Omental fat pad (tissue), 4 donors: Measurements from ENCODE around the gene NRP1. TPM values are rescaled to one million over a fixed set of nuclear protein-coding genes. Genes with fewer than 3 reads are reported as not detected.

Experiments
- ATAC-seq: fragments of 150-250 bp; one replicate; pipeline ENCODE4 v1.9.1; 2016; ENCODE audit warnings: mild to moderate bottlenecking, moderate library complexity; ENCODE audit not compliant: low FRiP score
- DNase-seq: peaks from one replicate; pipeline ENCODE4 v3.0.0-alpha.2; 2019; ENCODE audit warnings: low spot score
- total RNA-seq, 4 donors: library from RNA; depleted of rRNA; stranded (reverse); fragments of >200 nt; gene quantifications; one replicate each; pipeline ENCODE4 v1.1.0, GENCODE V29; 2016
- TF ChIP-seq, protein P1 (sequence below), 3 donors: fragments of 450-650 bp; IDR thresholded peaks; one replicate each; pipeline ENCODE4 v1.5.1; 2016 to 2017; ENCODE audit warnings: antibody characterized with exemption in 3 of 3, mild to moderate bottlenecking in 3 of 3, moderate library complexity in 2 of 3

NRP1 gene
- total RNA-seq, 4 donors from 2014 or later = 72.8 to 223 (median 178) TPM

DNA sequence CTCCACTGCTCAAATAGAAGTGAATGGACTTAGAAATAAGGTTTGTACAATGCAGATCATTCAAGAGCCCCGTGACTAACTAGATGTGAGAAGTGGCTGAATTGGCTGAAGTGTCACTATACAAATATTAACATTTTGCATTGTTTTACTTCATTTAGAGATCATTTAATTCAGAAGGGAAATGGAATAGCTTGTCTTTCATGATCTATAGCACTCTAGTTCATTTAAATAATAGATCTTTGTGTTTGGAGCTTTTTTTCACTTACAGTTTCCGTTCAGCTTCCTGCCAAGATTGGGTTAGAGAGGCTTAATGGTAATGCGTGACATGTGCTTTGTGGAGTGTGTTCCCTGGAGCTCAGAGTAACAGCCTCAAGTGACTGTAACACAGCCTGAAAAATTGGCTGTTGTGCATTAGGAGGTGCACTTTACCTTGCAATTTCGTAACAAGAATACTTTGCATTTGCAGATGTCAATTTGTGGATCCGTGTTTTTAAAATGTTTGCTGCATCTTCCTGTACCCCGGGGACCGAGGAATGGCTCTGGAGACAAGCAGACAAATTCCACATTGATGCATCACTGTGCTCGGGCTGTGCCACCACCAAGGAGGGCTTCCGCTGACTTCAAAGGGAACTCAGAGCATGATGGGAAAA lies 170.3 kb downstream of the NRP1 start:
- TF ChIP-seq, protein P1, sequence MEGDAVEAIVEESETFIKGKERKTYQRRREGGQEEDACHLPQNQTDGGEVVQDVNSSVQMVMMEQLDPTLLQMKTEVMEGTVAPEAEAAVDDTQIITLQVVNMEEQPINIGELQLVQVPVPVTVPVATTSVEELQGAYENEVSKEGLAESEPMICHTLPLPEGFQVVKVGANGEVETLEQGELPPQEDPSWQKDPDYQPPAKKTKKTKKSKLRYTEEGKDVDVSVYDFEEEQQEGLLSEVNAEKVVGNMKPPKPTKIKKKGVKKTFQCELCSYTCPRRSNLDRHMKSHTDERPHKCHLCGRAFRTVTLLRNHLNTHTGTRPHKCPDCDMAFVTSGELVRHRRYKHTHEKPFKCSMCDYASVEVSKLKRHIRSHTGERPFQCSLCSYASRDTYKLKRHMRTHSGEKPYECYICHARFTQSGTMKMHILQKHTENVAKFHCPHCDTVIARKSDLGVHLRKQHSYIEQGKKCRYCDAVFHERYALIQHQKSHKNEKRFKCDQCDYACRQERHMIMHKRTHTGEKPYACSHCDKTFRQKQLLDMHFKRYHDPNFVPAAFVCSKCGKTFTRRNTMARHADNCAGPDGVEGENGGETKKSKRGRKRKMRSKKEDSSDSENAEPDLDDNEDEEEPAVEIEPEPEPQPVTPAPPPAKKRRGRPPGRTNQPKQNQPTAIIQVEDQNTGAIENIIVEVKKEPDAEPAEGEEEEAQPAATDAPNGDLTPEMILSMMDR (IDR thresholded peaks at IDR 0.05) = no peak
- ATAC-seq (no peak), DNase-seq (no peak)

DNA sequence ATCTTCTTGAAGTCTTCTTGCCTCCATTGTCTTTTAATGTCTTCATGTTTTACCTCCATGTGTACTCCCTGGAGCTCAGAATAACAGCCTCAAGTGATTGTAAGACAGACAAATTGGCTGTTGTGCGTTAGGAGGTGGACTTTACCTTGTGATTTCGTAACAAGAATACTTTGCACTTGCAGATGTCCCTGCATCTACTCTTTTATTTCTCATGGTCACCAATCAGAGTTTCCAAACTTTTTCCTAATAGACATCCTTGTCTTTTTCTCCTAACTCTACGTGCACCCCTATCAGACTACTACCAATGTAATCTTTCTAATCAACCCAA lies 172.3 kb downstream of the NRP1 start:
- DNase-seq = no peak

DNA sequence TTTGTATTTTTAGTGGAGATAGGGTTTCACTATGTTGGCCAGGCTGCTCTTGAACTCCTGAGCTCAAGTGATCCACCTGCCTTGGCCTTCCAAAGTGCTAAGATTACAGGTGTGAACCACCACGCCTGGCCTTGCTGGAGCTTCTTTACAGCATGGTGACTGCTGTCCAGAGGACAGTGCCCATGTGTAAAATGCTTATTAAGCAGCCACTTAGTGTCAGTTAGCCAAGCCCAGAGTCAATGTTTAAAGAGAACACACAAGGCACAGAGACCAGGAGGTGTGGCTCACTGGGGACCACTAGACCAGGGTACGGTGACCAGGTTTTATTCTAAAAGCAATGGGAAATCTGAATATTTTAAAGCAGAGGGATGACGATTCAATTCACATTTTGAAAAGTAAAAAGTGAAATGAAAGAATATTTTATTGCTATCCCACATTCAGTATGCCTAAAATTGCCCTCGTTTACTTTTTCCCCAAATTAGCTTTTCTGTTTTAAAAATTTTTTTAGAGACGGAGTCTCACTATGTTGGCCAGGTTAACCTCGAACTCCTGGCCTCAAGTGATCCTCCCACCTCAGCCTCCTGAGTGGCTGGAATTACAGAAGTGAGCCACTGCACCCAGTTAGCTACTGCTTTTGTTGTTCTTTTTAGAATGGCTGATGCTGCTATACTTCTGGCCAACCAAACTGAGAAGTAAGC lies 172.8 kb downstream of the NRP1 start:
- DNase-seq = no peak
- ATAC-seq = no peak
- TF ChIP-seq, protein P1 (IDR thresholded peaks at IDR 0.05) = no peak

More for the DNA sequence above, 172.3 kb downstream of the NRP1 start:
- TF ChIP-seq, protein P1 (IDR thresholded peaks at IDR 0.05) = no peak
- ATAC-seq = no peak

DNA sequence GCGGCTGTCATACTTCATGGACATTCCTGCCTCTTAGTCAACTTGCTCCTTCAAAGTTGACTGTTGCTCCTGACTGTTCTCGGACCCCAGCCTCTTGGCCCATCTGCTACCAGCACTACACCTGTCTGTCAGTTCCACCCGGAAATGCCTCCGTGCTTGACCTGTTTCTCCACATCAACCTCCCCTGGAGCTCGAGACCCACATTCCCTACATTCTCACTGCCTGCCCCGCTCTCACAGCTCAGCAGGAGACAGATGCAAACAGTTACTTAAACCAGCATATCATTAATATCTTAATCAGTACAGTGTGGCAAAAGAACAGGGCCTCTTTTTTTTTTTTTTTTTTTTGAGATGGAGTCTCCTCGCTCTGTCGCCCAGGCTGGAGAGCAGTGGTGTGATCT lies 174.3 kb downstream of the NRP1 start:
- TF ChIP-seq, protein P1 (IDR thresholded peaks at IDR 0.05) = no peak
- DNase-seq (no peak), ATAC-seq (no peak)

DNA sequence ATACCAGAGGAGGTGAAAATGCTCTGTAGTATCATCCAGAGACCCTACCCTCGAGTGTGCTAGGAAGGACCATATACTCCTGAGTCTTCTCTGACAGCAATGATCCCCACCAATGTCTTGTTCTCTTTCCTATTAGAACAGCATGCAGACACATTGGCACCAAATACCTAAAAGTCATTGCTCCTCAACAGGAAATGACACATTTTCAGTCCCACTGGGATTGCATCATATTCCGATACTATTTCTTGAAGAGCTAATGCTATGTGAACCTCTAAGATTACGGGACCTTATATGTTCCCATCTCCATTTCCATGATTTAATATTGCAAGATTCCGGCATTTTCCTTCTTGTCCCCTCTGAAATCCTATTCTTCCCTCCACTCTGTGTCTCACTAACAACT lies 177.4 kb downstream of the NRP1 start:
- TF ChIP-seq, protein P1 (IDR thresholded peaks at IDR 0.05) = no peak
- ATAC-seq (no peak), DNase-seq (no peak)

DNA sequence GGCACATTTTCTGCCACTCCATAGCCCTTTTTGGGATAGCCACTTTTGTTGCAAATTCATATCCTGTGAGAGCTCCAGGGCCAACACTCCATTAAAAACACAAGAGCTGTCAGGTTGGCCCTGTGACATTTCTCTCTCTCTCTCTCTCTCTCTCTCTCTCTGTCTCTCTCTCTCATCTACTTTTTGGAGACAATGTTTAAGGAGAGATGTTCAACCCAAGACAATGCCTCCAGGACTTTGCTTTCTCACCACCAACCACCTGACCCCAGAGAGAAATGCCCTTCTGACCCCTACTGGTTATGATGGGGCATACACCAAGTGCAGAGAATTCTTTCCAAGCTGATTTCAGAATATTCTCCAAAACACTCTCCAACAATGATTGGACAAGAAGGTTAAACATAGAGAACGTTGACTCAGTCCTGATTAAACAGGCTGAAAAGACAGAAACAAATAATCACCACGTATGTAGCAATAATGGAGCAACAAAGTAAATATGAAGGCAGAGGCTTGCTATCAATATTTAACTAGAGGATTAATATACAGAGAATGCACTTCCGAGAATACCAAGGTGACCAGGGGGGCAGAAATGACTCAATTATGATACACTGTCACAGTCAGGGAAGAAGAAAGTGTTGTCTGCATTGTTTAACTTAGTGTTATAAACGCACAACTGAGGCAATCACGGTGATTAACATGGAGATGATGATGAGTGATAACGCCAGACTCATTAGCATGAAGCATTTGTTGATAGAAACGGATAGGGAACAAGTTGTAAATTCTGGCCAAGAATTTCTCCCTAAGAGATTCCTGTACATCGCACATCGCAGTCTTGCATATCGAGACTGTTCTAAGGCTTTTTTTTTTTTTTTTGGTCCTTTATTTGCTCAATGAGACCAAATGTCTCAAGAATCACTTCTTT lies 178.5 kb downstream of the NRP1 start:
- TF ChIP-seq, protein P1 (IDR thresholded peaks at IDR 0.05) = no peak
- ATAC-seq (no peak), DNase-seq (no peak)
